Measurements from ENCODE around the gene PLVAP.

The PLVAP gene, protein sequence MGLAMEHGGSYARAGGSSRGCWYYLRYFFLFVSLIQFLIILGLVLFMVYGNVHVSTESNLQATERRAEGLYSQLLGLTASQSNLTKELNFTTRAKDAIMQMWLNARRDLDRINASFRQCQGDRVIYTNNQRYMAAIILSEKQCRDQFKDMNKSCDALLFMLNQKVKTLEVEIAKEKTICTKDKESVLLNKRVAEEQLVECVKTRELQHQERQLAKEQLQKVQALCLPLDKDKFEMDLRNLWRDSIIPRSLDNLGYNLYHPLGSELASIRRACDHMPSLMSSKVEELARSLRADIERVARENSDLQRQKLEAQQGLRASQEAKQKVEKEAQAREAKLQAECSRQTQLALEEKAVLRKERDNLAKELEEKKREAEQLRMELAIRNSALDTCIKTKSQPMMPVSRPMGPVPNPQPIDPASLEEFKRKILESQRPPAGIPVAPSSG

DNA sequence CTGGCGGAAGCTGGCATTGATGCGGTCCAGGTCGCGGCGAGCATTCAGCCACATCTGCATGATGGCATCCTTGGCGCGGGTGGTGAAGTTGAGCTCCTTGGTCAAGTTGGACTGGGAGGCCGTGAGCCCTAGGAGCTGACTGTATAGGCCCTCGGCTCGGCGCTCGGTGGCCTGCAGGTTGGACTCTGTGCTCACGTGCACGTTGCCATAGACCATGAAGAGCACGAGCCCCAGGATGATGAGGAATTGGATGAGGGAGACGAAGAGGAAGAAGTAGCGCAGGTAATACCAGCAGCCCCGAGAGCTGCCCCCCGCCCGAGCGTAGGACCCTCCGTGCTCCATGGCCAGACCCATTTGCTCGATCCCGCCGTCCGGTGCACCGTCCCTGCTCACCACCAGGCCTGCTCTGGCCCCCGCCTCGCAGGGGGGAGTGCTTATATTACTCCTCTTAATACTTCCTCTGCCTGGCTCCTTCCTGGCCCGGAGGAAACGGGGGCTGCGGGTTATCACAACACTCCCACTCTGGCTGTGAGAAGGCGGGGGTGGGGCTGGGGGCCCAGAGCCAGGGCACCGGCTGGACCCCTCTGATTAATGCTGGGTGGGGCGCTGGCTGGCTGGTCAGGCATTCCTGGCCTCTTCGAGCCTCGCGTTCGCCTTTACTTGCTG, at the start of gene PLVAP:
TSS of gene PLVAP (minus strand) at position 408 of the 666 bp plus-strand sequence. CDS start at position 354, 54 bp downstream.
- no peaks in the 10 kb centered on the region for H3K36me3 ChIP-seq (ENCODE audit: low read length)
- H3K9me3 ChIP-seq (ENCODE audit: insufficient read depth, low read length) = no peaks in the 10 kb centered on the region
- no peak within 1 kb of the TSS for H2AFZ ChIP-seq (ENCODE audit: low read depth, low read length, severe bottlenecking)
- H3K4me3 ChIP-seq (ENCODE audit: insufficient read depth, low read length, poor library complexity, severe bottlenecking) = no peak within 1 kb of the TSS
- H4K20me1 ChIP-seq (ENCODE audit: low read depth, low read length) = no peaks in the 10 kb centered on the region
- no peak within 1 kb of the TSS for H3K4me2 ChIP-seq (ENCODE audit: low read depth, low read length, poor library complexity, severe bottlenecking)
- H3K79me2 ChIP-seq (ENCODE audit: insufficient read depth, low read length) = no peaks in the 10 kb centered on the region
- TF ChIP-seq, protein P1, sequence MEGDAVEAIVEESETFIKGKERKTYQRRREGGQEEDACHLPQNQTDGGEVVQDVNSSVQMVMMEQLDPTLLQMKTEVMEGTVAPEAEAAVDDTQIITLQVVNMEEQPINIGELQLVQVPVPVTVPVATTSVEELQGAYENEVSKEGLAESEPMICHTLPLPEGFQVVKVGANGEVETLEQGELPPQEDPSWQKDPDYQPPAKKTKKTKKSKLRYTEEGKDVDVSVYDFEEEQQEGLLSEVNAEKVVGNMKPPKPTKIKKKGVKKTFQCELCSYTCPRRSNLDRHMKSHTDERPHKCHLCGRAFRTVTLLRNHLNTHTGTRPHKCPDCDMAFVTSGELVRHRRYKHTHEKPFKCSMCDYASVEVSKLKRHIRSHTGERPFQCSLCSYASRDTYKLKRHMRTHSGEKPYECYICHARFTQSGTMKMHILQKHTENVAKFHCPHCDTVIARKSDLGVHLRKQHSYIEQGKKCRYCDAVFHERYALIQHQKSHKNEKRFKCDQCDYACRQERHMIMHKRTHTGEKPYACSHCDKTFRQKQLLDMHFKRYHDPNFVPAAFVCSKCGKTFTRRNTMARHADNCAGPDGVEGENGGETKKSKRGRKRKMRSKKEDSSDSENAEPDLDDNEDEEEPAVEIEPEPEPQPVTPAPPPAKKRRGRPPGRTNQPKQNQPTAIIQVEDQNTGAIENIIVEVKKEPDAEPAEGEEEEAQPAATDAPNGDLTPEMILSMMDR (IDR thresholded peaks at IDR 0.05; ENCODE audit: insufficient read depth, low read length, poor library complexity, severe bottlenecking) = no peak
- no peak for TF ChIP-seq EZH2phosphoT487 (conservative IDR thresholded peaks at IDR 0.05; ENCODE audit: low read length)
- no peaks in the 10 kb centered on the region for H3K9me2 ChIP-seq (replicated peaks; ENCODE audit: insufficient read depth, low read length)
- no peak within 1 kb of the TSS for H3K9ac ChIP-seq (ENCODE audit: low read length)
- H3F3A ChIP-seq (ENCODE audit: insufficient read depth) = 0 out of 2 replicates have a peak, but pooled peaks cover 2% of the 10 kb centered on the region
- H3K27ac ChIP-seq (ENCODE audit: low read depth, low read length) = no peak within 1 kb of the TSS
- no peaks in the 10 kb centered on the region for H3K27me3 ChIP-seq (ENCODE audit: low read length)

DNA sequence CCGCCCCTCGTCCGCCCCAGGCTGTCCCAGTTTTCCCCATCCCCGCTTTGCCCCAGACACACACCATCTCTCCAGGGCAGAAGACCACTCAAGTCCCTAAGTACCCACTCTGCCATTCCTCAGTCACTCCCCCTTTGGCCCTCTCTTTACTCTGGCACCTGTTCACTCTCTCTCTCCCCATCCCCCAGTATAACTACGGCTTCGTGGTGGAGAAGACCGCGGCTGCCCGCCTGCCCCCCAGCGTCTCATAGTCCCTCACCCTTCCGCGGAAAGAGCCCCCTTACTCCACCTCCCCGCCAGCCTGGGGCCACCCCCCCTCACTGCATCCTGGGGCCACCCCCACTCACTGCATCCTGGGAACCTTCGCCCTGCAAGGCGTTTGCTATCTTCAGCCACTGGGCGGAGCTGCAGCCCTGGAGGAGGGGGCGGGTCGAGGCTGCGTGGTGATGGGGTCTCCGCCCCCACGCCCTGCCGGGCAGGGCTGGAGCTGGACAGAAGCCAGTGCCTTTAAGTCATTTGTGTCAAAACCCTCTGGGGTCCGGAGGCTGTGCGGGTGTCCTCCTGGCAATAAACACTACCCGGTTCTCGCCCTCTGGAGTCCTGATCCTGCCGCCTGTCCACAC, 47.7 kb upstream of the PLVAP start:
- no peak overlapping the region for H3K9ac ChIP-seq (ENCODE audit: low read length)
- no peak overlapping the region for H3K4me2 ChIP-seq (ENCODE audit: low read depth, low read length, poor library complexity, severe bottlenecking)

DNA sequence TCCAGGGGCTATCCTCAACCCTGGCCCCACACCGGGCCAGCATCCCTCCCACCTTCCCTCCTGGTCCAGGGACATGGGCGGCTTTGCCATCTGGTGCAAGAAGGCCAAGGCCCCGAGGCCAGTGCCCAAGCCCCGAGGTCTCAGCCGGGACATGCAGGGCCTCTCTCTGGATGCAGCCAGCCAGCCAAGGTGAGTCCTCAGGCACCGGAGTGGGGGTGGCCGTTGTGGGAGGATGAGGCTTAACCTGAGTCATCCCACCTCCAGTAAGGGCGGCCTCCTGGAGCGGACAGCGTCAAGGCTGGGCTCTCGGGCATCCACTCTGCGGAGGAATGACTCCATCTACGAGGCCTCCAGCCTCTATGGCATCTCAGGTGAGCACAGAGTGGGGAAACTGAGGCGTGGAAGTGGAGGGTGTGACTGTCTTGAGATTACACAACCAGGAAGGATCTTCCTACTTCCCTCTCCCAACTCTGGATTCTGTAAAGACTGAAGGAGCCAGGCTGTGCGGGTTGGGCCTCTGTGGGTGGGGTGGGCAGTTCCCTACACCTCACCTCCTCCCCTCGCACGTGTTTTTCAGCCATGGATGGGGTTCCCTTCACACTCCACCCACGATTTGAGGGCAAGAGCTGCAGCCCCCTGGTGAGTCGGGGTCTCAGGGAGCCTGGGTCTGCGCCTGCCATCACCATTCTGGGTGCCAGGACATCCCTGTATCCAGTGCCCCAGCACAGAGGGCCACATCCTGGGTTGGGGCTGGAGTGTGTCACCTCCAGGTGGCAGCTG, 46.5 kb upstream of the PLVAP start:
- Histone ChIP-seq H2AFZ (ENCODE audit: low read depth, low read length, severe bottlenecking) (no peak overlapping the region), H3K9ac (ENCODE audit: low read length) (no peak overlapping the region), H3K27me3 (ENCODE audit: low read length) (no peaks in the 10 kb centered on the region), H3K9me3 (ENCODE audit: insufficient read depth, low read length) (no peaks in the 10 kb centered on the region), H3K27ac (ENCODE audit: low read depth, low read length) (no peak overlapping the region), H3K4me3 (ENCODE audit: insufficient read depth, low read length, poor library complexity, severe bottlenecking) (no peak overlapping the region), H3K9me2 (replicated peaks; ENCODE audit: insufficient read depth, low read length) (no peaks in the 10 kb centered on the region), H3K79me2 (ENCODE audit: insufficient read depth, low read length) (no peaks in the 10 kb centered on the region), H4K20me1 (ENCODE audit: low read depth, low read length) (no peaks in the 10 kb centered on the region), H3K36me3 (ENCODE audit: low read length) (no peaks in the 10 kb centered on the region), H3K4me2 (ENCODE audit: low read depth, low read length, poor library complexity, severe bottlenecking) (no peak overlapping the region), H3F3A (ENCODE audit: insufficient read depth) (peaks cover 7% of the 10 kb centered on the region; the same call in 1 of the 2 replicates)
- TF ChIP-seq, protein P1 (IDR thresholded peaks at IDR 0.05; ENCODE audit: insufficient read depth, low read length, poor library complexity, severe bottlenecking) = no peak
- TF ChIP-seq EZH2phosphoT487 (conservative IDR thresholded peaks at IDR 0.05; ENCODE audit: low read length) = no peak

More for the DNA sequence above, 47.7 kb upstream of the PLVAP start:
- TF ChIP-seq, protein P1 (IDR thresholded peaks at IDR 0.05; ENCODE audit: insufficient read depth, low read length, poor library complexity, severe bottlenecking) = peak; percentile 17
- TF ChIP-seq EZH2phosphoT487 (conservative IDR thresholded peaks at IDR 0.05; ENCODE audit: low read length) = no peak
- Histone ChIP-seq H3F3A (ENCODE audit: insufficient read depth) (no peaks in the 10 kb centered on the region), H3K4me3 (ENCODE audit: insufficient read depth, low read length, poor library complexity, severe bottlenecking) (no peak overlapping the region), H3K79me2 (ENCODE audit: insufficient read depth, low read length) (no peaks in the 10 kb centered on the region), H3K27me3 (ENCODE audit: low read length) (no peaks in the 10 kb centered on the region), H3K36me3 (ENCODE audit: low read length) (no peaks in the 10 kb centered on the region), H3K27ac (ENCODE audit: low read depth, low read length) (no peak overlapping the region), H3K9me3 (ENCODE audit: insufficient read depth, low read length) (no peaks in the 10 kb centered on the region), H2AFZ (ENCODE audit: low read depth, low read length, severe bottlenecking) (no peak overlapping the region), H4K20me1 (ENCODE audit: low read depth, low read length) (no peaks in the 10 kb centered on the region), H3K9me2 (replicated peaks; ENCODE audit: insufficient read depth, low read length) (no peaks in the 10 kb centered on the region)
